ENCODE data around the gene PRKCH.

PRKCH gene

DNA sequence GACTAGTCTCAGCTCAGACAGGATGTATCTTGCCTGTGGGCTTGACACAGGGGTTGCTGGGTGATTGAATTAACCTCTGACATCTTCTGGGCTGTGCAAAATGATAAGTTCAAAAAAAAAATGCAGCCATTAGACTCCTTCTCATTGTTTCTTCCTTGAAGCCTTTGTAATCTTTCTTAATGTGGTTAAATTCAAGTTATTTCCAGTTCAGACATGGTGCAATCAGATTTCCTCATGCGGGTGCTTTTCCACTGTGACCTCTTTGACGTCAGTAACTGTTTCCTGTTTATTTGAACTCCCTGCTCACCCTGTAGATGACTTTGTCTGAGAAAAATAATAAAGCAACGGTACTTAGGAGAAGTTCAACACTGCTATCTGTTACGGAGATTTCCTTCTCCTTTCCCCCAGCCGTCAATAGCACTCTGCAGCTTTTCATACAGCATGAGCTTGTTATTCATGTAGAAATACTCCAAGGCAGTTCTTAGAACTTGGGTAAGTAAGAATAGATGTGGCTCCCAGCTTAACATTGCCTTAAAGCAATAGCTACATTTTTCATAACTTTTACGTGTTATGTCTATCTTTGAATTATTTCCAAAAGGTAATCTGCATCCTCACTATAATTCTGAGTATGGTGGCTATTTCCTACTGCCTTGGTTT is 155.5 kb downstream of the PRKCH start:
- no peak for DNase-seq

DNA sequence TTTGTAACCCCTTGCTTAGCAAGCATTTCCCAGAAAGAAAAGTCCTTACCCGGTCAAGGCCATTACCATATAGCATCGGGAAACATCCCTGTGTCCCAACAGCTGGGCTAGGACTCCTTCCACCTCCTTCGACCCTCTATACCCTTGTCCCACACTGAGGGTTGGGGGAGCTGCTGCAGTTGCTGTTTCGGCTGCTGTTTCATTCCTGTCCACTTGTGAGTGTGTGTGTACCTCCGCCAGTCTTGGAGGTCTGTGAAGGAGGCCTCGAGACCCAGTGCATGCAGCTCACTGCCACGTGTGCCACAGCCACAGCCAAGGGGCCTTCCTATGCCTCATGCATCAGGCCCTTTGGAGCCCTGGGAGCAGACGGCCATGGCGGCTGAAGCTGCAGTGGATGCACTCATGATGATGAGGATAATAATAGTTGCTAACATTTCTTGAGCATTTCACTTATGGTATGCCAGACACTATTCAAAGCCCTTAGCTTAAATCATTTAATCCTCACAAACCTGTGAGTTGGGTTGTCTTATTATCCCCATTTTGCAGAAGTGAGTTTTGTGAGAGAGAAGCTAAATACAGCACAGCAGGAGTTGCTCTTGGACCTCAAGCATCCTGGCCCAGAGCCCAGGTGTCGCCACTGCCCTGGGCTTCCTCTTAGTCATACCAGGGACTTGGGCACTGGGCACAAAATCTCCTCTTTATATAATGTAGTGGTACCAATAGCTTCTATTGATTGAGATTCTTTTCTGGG is 156.5 kb downstream of the PRKCH start:
- DNase-seq = no peak

DNA sequence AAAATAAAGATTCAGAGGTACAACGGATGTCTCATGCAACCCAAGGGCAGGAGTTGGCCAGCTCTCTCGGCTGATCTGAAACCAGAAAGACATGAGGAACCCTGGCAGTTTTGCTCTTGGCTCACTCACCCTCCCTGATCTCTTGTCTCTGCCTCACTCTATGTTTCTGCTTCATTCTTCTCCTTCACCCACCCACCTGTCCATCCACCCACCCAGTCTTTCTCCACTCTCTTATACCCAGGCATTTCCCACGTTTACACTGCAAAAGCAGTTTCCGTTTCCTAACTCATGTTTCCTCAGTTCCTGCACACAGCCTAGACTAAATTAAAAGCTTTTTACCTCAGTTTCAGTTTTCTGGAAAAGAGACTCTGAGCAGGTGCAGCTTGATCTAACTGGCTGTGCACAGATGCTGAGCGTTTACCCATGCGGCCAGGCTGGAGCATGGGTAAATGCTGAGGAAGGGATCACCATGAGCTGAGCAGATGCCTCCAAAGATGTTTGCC is 157.6 kb downstream of the PRKCH start:
- no peak for DNase-seq

DNA sequence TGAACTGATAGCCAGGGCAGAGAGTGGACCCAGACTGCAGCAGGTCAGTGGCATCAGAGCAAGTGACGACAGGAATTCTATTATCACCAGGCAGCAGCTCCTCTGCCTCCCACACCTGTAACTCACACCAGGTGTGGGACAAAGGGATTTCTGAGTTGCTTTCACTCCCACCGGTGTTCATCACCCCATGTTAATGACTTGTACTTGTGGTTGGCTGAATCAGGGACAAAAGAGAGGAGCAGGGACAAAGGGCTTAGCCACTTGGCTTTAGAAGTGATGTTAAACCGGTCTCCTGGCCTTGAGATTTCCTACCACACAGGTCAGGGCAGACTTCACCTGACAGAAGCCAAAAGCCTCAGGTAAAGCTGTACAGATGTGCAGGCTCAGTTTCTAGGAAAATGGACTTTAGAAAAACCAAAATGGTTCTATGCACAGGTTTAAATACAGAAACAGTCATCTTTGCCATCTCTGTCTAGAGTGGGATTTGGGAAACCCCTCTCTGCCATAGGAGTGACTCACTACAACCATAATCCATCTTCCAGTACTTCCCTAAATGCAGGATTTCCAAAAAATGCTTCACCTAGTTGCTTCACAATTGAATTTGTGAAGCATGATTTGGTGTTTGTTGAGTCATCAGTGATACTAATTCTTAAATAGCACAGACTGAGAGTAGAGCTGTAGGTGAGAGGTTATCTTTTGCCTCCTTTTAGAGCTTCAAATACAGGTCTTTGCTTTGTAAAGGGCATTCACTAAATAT is 158.5 kb downstream of the PRKCH start:
- no peak for DNase-seq

DNA sequence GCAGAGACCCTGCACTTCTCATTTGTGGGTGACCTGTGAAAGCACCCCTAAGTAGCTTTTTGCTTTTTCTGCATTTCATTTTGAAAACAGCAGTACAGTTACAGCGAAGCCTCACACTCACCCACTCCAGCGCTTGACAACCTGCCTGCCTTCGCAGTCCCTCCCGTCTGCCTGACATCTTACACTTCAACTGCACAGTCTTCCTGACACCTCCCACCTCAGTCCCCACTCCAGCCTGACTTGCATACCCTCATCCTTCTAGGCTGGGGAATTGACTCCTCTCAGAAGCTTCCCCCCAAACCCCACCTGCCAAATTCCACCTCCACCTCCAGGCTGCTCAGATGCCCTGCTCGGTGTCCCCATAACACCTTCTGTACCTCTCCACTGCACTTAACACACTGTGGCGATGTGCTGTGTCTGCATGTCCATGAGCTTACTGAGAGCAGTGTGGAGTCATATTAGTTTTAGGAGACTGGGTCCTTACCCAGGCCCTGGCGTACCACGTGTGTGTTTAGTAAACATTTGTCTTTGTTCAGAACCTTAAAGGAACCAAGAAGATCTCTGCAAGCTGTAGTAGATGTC is 159.4 kb downstream of the PRKCH start:
- no peak for DNase-seq

DNA sequence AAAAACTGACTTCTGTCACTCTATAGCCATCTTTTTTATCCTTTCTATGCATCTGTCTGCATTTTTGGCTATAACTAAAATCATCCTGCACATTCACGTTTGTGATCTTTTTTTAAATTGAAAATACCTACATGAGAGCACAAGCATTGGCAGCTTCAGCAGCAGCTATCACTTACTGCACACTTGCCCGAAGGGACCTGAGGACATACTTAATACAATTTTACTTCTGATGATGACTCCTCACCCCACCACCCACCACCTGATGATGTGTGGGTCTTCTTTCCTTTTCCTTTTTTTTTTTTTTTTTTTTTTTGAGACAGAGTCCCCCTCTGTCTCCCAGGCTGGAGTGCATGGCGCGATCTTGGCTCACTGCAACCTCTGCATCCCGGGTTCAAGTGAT is 160.3 kb downstream of the PRKCH start:
- DNase-seq = no peak

DNA sequence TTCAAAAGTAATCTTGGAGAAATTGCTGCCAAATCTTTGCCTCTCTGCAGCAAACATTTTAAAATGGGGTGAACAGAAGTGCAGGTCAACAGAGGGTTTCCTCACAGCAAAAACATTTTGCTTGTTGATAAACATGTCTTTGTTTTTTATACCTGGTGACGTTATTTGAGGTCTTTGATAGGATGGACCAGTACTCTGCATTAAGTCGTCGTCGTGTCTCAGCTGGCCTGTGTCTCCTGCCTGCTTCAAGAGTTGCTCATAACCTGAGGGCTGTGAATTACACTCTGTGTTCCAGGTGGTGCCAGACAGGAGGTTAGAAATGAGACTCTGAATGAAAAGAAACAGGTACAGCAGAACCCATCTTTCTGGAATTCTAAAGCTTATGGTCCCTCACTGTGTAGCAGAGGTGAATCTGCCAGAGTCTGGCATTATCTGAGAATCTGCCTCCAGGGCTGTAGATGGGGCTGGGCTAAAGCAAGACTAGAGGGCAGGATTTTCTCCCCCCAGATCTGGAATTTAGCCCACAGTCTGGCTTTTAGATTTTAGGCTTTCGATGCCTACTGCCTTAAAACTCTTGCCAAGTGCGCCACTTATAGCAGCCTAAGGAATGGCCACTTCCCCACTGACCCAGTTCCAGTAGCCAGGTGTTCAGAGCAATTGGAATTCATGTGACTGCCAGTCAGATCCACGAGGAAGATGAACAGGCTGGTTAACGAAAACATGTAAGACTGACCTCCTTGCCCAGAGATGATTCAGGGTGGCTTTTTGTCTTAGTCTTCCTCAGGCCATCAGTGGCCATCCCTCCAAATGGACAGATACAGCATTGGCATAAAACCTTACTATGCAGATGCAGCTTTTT is 161.2 kb downstream of the PRKCH start:
- DNase-seq = no peak

DNA sequence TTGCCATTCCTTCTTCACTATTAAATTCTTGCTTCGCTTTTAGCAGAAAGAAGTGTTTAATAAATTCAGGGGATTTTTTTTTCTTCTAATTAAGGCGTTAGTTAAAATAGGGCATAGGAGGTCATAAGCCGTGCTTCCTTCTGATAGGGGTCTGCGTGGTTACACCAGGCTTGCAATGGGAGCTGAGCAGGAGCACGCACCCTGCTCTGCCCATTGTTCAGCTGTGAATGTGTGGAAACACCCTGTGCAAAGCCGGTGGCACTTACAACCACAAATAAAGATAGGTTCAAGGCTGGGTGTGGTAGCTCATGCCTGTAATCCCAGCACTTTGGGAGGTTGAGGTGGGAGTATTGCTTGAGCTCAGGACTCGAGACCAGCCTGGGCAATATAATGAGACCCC is 162.1 kb downstream of the PRKCH start:
- no peak for DNase-seq

DNA sequence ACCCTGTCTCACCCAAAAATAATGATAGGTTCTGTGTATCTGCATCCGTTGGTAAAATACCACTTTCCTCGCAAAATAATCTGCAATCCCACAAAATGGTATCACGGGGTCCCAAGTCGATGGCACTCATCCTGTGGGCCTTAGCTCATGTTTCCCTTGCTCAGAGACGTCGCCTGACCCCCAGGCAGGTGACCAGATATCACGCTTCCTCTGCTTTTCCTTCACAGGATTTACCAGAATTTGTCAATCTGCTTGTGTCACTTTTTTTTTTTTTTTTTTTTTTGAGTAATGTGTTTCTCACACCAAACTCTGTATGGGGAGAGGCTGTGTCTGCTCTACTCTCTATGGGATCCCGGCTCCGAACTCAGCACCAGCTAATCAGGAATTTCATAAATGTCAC is 162.7 kb downstream of the PRKCH start:
- DNase-seq = no peak

DNA sequence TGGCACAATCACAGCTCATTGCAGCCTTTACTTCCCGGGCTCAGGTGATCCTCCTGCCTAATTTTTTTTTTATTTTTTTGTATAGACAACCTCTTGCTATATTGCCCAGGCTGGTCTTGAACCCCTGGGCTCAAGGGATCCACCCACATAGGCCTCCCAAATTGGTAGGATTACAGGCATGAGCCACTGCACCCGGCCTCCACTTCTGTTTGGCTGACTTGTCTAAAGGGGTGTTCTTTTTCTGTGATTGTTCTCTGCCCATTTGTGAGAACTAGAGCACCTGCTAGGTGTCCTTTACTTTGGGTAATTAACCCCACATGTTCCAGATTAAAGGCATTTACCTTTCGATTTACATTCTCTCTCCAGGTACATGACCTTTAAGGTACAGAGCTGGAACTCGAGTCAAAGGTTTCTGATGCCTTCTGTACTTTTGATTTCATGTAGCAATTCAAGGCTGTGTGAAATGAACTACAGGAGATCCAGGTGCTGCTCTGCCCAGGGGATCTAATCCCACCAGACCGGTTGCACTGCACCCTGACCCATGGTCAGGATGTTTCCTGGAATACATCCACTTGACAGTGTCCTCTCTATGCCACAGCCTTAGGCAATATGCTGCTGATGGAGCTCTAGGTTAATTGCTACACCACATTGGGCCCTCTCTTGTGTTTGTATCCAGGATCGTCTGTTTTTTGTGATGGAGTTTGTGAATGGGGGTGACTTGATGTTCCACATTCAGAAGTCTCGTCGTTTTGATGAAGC is 163.6 kb downstream of the PRKCH start:
- DNase-seq = no peak

DNA sequence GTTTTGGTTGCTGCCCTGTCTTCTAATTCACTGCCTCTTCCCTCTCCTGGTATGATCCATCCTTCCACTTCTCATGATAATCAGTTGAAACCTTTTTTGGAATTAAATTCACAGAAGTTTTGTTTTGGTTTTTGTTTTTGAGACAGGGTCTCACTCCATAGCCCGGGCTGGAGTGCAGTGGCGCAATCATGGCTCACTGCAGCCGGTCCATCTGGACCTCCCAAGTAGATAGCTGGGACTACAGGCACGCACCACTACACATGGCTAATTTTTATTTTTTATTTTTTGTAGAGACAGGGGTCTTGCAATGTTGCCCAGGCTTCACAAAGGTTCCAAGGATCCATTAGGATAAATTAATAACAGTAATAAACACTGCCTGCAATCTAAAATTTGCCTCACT is 164.3 kb downstream of the PRKCH start:
- DNase-seq = no peak

DNA sequence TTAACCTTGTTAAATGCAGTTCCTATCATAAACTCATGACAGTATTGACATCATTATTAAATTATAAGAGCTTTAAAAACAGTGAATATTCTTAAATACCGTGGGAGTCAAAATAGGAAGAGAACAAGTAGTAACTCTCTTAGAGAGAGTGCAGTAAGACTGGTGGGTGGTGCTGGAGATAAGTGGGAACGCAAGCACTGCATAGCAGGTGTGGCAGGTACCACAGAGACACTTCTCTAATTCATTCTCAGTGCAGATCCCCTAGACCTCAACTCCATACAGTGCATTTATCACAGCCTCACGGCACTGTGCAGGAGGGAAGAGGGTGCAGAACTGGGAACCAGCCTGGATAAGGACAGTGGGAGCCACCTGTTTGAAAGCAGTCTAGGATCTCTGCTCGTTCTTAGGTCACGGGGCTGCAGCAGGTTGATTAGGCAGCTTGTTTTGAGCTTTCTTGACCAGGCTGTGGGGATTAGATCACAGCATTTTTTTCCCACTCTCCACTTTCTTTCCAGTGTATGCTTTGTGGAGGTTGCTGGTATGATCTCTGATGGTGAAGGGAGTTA is 165.6 kb downstream of the PRKCH start:
- no peak for DNase-seq

DNA sequence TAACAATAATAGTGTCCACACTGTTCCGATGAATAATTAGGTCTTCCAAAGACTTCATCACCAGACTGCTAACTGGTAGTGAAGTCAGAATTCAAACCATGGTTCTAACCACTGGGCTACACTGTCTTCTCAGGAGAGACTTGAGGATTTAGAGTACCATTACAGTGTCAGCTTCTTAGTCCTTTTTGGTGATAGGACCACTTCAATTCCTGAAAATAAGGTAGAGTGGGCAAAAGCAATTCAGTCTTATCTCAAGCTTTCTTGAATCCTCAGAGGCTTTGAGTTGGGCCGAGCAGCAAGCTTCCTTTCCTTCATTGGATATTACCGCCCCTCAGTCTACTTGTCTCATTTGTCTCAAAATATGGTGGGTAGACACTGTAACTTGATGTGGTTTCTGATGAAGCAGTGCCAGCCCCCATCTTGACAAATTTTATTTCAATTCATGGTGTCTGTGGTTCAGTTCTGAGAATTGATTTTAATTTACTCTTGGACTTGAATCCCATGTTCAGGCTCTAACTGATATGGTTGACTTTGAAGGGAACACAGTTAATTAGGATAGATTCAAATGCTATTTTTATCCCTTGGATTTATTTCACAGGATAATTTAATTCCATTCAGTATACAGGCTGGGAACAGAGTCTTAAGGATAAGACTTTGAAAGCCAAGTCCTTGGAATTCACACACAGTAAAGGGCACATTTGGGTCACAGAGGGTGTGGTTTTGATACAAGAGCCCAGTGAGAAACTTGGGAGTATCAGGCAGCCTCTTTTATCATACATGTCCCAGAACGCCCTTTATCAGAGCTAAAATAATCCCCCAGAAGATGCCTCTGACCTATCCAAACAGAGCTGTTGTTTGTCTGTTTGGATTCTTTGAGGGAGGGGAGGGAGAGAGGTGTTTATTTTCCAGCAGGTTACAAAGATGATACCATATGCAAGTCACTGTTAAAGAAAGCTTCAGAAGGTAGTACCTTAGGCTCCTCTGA is 167.3 kb downstream of the PRKCH start:
- no peak for DNase-seq

DNA sequence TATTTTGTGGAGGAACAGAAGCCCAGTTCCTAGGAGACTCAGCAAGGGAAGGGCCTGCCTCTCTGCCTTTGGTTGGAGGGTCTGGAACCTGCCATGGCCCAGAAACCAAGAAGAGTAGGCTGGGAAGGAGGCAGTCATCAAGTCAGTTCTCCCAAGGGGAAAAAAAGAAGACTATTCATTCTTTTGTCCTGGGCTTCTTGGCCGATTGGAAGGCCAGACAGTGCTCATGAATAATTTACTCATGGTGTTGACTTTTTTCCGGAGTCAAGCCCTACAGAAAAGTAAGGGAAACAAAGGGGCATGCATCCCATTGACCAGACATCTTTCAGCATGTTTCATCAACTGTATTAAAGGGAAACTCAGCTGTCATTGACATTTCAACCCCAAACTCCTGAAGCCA is 168.1 kb downstream of the PRKCH start:
- peak in 1 of 2 experiments; percentile 28 for DNase-seq

DNA sequence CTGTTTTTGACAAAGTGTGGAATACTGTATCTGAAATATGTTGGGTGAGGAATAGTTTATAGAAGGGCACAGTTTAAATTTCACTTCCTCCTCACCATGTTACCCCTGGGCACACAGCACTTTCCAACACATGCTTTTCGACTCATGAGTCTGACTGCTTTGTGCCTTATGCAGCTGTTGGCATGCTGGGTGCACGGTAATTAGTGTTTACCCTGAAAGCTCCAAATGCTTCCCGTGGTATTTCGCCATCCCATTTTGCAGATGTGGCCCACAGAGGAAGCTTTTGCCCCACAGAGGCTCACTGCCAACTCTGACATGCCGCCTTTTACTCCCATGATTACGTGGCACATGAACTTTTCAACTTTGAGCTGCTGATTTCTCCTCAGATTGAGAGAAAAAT is 168.6 kb downstream of the PRKCH start:
- DNase-seq = no peak

DNA sequence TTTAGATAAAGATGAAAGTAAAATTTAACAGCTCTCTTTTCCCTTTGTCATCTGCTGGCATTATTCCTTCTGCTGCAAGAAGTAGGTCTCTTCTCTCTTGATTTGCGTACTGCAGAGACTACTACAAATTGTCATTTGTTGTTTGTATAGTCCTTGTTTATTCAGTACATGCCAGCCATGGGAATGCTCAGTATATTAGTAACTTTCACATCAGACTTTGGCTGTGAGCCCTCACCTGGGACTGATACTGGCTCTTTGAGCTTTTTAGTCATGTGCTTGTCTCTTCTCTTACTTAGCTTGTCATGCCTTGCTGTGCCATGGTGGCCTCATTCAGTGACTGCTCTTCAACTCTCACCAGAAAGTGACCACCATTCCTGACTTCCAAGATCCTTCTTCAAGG is 169.8 kb downstream of the PRKCH start:
- DNase-seq = no peak

DNA sequence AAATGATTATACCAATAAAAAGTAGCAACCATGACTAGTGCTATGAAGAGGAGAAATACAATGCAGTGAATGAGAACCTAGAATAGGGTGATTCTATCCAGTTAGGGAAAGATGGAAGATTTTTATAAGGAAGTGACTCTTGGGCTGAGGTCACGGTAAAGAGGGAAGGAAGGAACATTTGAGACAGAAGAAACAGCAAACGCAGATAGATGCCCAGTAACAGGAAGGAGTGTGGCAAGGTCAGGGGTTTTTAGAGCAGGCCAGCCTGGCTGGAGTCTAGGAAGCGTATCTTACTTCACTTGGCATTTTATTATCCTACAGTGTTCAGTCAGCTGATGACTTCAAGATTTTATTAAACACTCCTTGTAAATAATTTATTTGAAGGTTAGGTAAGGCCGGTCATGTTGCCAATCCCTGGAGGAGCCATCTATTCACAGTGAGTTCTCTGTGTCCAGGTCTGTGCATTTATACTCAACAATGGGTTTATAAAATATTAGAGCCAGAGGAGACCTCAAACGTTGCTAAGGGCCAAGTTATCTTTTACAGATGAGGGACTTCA is 170.6 kb downstream of the PRKCH start:
- DNase-seq = no peak

DNA sequence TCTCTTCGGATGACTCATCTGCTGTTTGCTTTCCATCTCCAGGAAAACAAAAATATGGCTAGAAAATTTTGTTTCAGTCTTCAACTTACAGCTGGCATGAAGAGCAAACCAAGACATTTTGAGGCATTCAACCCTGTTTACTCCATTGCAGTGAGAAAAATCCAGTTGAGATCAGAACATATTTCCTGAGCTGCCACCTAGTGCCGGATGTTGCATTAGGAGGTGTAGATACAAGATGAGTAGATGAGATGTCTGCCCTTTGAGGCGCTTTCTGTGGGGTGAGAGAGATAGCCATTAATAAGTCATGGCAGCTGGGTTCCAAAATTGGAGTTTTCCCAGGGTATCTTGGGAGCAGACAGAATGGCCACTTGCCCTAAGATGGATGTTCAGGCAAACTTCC is 171.1 kb downstream of the PRKCH start:
- DNase-seq = no peak

DNA sequence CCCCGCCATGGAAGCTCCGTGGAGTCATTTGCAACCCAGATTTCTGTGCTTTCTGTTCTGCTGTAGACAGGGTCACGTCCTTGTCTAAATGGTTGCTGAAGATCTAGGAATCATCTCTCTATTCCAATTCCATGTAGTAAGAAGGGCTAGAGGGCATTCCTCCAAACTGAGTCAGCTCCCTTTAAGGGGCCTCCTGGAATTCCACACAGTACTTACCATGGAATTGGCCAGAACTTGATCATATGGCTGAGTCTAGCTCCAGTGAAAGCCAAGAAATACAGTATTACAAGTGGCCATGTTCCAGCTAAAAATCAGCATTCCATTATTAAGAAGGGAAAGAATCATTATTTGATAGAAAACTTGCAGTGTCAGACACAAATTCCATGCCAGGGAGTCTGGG is 171.9 kb downstream of the PRKCH start:
- no peak for DNase-seq

DNA sequence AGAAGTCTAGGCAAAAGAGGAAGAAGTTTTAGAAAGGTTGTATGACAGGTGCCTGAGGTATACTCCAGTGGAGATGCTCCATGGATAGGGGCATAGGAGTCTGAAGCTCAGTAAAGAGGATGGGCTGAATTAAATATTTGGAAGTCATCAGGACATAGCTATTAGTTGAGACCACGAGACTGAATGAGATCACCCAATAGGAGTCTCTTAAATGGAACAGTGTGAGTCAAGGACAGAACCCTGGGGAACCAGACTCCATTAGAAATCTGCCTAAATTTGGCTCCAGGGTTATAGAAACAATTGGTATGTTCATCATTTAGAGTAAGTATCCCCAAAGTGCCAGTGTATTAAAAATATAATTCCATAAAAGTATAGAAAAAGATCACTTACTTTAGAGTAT is 172.6 kb downstream of the PRKCH start:
- DNase-seq = no peak
